CD4-positive, alpha-beta T cell treated with Interleukin-15 for 1 hour (primary cell): ENCODE measurements around the gene CACNB3.

ENCODE experiments used
- DNase-seq: peaks from one replicate; pipeline ENCODE4 v3.0.0-alpha.2; 2020

The CACNB3 gene

GRCh38 chr12:48788854-48789775, 29.2 kb upstream of the CACNB3 start, which contains the start of gene ADCY6:
Gene ADCY6 (minus strand): TSS chr12:48789089. CDS start chr12:48783434, 5,655 bp downstream.
- no peak for DNase-seq

GRCh38 chr12:48789858-48790326, 28.4 kb upstream of the CACNB3 start:
- no peak for DNase-seq

- no peak for DNase-seq
Observed at GRCh38 chr12:48793696-48794095, 24.6 kb upstream of the CACNB3 start.

GRCh38 chr12:48794870-48795269, 23.4 kb upstream of the CACNB3 start:
- DNase-seq = no peak

GRCh38 chr12:48795550-48796455, 22.5 kb upstream of the CACNB3 start:
- DNase-seq = peak; percentile 30

- DNase-seq = no peak
Observed at GRCh38 chr12:48796976-48797375, 21.3 kb upstream of the CACNB3 start.

GRCh38 chr12:48800457-48800856, 17.8 kb upstream of the CACNB3 start:
- no peak for DNase-seq

- DNase-seq = no peak
Observed at GRCh38 chr12:48800971-48801370, 17.3 kb upstream of the CACNB3 start.

- no peak for DNase-seq
Observed at GRCh38 chr12:48803675-48804074, 14.6 kb upstream of the CACNB3 start.

- DNase-seq = no peak
Observed at GRCh38 chr12:48807981-48808380, 10.3 kb upstream of the CACNB3 start.

GRCh38 chr12:48810903-48811431, 7.3 kb upstream of the CACNB3 start:
- DNase-seq = no peak

- no peak for DNase-seq
Observed at GRCh38 chr12:48811437-48812090, 6.7 kb upstream of the CACNB3 start.

GRCh38 chr12:48812389-48812788, 5.9 kb upstream of the CACNB3 start:
- no peak for DNase-seq

- no peak for DNase-seq
Observed at GRCh38 chr12:48813465-48814261, 4.6 kb upstream of the CACNB3 start.

GRCh38 chr12:48814262-48815125, 3.8 kb upstream of the CACNB3 start:
- DNase-seq = peak; percentile 77

GRCh38 chr12:48815126-48816110, 2.9 kb upstream of the CACNB3 start:
- DNase-seq = peak; percentile 27

GRCh38 chr12:48816143-48816854, 2.0 kb upstream of the CACNB3 start:
- DNase-seq = no peak

GRCh38 chr12:48818831-48819590, 715 bp downstream of the CACNB3 start:
- peak; percentile 53 for DNase-seq
